ENCODE measurements around the gene STAT6. TPM values are rescaled to one million over a fixed set of nuclear protein-coding genes. Genes with fewer than 3 reads are reported as not detected.

Gene STAT6
- total and polyA plus RNA-seq, 10 of the 15 experiments (the other 5 are each of a cell fraction or from before 2014, with no cell fraction given) = 14.2 to 176 (median 89.6) TPM

DNA sequence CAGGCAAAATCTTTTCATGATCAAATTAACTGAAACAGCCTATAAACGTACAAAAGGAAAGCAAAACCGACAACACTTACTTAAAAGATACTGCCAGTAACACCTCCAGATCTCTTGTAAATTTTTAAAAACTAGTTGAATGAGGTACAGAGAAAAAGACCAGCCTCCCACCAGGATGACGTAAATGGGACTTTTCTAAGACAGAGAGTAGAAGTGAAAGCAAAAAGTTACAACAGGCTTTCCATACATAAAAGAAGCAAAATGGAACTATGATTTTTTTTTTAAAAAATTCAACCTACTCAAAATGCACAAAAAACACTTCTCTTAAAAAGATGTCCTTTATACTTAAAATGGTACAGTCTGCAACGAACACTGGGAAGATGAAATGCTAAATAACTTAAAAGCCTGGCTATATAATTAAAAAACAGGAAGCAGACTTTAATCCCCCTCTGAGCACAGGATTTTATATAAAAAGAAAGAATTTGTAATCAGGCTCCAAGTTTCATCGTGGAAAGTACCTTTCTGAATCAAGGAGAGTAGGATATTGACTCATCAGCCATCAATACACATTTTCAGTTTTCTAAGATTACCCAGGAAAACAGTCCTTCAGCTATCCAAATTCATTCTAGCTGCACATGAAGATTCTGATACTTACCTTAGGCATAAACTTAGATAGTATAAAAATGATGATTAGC is 47.0 kb downstream of the STAT6 start (continued):
- TF ChIP-seq, protein P1, sequence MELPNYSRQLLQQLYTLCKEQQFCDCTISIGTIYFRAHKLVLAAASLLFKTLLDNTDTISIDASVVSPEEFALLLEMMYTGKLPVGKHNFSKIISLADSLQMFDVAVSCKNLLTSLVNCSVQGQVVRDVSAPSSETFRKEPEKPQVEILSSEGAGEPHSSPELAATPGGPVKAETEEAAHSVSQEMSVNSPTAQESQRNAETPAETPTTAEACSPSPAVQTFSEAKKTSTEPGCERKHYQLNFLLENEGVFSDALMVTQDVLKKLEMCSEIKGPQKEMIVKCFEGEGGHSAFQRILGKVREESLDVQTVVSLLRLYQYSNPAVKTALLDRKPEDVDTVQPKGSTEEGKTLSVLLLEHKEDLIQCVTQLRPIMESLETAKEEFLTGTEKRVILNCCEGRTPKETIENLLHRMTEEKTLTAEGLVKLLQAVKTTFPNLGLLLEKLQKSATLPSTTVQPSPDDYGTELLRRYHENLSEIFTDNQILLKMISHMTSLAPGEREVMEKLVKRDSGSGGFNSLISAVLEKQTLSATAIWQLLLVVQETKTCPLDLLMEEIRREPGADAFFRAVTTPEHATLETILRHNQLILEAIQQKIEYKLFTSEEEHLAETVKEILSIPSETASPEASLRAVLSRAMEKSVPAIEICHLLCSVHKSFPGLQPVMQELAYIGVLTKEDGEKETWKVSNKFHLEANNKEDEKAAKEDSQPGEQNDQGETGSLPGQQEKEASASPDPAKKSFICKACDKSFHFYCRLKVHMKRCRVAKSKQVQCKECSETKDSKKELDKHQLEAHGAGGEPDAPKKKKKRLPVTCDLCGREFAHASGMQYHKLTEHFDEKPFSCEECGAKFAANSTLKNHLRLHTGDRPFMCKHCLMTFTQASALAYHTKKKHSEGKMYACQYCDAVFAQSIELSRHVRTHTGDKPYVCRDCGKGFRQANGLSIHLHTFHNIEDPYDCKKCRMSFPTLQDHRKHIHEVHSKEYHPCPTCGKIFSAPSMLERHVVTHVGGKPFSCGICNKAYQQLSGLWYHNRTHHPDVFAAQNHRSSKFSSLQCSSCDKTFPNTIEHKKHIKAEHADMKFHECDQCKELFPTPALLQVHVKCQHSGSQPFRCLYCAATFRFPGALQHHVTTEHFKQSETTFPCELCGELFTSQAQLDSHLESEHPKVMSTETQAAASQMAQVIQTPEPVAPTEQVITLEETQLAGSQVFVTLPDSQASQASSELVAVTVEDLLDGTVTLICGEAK (IDR thresholded peaks at IDR 0.05; ENCODE audit: borderline replicate concordance) = peak; percentile 26; the same call in 1 of the 2 replicates
- peak; percentile 82 for TF ChIP-seq NBN (IDR thresholded peaks at IDR 0.05)
- TF ChIP-seq FOXM1 (IDR thresholded peaks at IDR 0.05; ENCODE audit: low read depth, low read length) = no peak
- TF ChIP-seq CREM (IDR thresholded peaks at IDR 0.05; ENCODE audit: low read depth) = peak; percentile 69
- TF ChIP-seq SMC3 (IDR thresholded peaks at IDR 0.05; ENCODE audit: borderline replicate concordance, low read length) = no peak
- TF ChIP-seq SIN3A (IDR thresholded peaks at IDR 0.05; ENCODE audit: low read depth, low read length) = no peak
- TF ChIP-seq PAX8 (IDR thresholded peaks at IDR 0.05) = no peak
- TF ChIP-seq, protein P2, sequence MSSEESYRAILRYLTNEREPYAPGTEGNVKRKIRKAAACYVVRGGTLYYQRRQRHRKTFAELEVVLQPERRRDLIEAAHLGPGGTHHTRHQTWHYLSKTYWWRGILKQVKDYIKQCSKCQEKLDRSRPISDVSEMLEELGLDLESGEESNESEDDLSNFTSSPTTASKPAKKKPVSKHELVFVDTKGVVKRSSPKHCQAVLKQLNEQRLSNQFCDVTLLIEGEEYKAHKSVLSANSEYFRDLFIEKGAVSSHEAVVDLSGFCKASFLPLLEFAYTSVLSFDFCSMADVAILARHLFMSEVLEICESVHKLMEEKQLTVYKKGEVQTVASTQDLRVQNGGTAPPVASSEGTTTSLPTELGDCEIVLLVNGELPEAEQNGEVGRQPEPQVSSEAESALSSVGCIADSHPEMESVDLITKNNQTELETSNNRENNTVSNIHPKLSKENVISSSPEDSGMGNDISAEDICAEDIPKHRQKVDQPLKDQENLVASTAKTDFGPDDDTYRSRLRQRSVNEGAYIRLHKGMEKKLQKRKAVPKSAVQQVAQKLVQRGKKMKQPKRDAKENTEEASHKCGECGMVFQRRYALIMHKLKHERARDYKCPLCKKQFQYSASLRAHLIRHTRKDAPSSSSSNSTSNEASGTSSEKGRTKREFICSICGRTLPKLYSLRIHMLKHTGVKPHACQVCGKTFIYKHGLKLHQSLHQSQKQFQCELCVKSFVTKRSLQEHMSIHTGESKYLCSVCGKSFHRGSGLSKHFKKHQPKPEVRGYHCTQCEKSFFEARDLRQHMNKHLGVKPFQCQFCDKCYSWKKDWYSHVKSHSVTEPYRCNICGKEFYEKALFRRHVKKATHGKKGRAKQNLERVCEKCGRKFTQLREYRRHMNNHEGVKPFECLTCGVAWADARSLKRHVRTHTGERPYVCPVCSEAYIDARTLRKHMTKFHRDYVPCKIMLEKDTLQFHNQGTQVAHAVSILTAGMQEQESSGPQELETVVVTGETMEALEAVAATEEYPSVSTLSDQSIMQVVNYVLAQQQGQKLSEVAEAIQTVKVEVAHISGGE (CRISPR knock-in tag; IDR thresholded peaks at IDR 0.05) = no peak
- TF ChIP-seq BRCA1 (IDR thresholded peaks at IDR 0.05; ENCODE audit: low read depth, low read length) = no peak
- no peak for TF ChIP-seq LARP7 (IDR thresholded peaks at IDR 0.05)
- TF ChIP-seq, protein P3, sequence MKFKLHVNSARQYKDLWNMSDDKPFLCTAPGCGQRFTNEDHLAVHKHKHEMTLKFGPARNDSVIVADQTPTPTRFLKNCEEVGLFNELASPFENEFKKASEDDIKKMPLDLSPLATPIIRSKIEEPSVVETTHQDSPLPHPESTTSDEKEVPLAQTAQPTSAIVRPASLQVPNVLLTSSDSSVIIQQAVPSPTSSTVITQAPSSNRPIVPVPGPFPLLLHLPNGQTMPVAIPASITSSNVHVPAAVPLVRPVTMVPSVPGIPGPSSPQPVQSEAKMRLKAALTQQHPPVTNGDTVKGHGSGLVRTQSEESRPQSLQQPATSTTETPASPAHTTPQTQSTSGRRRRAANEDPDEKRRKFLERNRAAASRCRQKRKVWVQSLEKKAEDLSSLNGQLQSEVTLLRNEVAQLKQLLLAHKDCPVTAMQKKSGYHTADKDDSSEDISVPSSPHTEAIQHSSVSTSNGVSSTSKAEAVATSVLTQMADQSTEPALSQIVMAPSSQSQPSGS (IDR thresholded peaks at IDR 0.05; ENCODE audit: low read length) = peak; percentile 88
- no peak for TF ChIP-seq POLR2AphosphoS2 (IDR thresholded peaks at IDR 0.05; ENCODE audit: low read depth, low read length)
- TF ChIP-seq MTA2 (IDR thresholded peaks at IDR 0.05; ENCODE audit: low read depth) = 0 out of 2 replicates have a peak, but pooled peaks have one; percentile 14
- TF ChIP-seq, protein P4, sequence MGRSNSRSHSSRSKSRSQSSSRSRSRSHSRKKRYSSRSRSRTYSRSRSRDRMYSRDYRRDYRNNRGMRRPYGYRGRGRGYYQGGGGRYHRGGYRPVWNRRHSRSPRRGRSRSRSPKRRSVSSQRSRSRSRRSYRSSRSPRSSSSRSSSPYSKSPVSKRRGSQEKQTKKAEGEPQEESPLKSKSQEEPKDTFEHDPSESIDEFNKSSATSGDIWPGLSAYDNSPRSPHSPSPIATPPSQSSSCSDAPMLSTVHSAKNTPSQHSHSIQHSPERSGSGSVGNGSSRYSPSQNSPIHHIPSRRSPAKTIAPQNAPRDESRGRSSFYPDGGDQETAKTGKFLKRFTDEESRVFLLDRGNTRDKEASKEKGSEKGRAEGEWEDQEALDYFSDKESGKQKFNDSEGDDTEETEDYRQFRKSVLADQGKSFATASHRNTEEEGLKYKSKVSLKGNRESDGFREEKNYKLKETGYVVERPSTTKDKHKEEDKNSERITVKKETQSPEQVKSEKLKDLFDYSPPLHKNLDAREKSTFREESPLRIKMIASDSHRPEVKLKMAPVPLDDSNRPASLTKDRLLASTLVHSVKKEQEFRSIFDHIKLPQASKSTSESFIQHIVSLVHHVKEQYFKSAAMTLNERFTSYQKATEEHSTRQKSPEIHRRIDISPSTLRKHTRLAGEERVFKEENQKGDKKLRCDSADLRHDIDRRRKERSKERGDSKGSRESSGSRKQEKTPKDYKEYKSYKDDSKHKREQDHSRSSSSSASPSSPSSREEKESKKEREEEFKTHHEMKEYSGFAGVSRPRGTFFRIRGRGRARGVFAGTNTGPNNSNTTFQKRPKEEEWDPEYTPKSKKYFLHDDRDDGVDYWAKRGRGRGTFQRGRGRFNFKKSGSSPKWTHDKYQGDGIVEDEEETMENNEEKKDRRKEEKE (IDR thresholded peaks at IDR 0.05) = no peak
- TF ChIP-seq MXI1 (IDR thresholded peaks at IDR 0.05; ENCODE audit: low read depth, low read length) = no peak
- TF ChIP-seq, protein P5, sequence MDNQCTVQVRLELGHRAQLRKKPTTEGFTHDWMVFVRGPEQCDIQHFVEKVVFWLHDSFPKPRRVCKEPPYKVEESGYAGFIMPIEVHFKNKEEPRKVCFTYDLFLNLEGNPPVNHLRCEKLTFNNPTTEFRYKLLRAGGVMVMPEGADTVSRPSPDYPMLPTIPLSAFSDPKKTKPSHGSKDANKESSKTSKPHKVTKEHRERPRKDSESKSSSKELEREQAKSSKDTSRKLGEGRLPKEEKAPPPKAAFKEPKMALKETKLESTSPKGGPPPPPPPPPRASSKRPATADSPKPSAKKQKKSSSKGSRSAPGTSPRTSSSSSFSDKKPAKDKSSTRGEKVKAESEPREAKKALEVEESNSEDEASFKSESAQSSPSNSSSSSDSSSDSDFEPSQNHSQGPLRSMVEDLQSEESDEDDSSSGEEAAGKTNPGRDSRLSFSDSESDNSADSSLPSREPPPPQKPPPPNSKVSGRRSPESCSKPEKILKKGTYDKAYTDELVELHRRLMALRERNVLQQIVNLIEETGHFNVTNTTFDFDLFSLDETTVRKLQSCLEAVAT (IDR thresholded peaks at IDR 0.05) = peak; percentile 65; the same call in 1 of the 2 replicates
- peak in 1 of 2 experiments; percentile 14; a peak in 1 of 4 replicates for TF ChIP-seq IKZF2 (IDR thresholded peaks at IDR 0.05)
